SK-N-SH treated with all-trans-retinoic acid at 6 μM for 48 hours (cell line): ENCODE results near the gene ARHGAP1.

ENCODE experiments used
- ATAC-seq: fragments of 200-7000 bp; cut with Tn5 transposase; 3 replicates; pipeline ENCODE4 v1.9.1; 2020; ENCODE audit warnings: mild to moderate bottlenecking, moderate library complexity
- ARNTL ChIP-seq: fragments of 450-650 bp; formaldehyde crosslinking; IDR thresholded peaks from 2 replicates; pipeline ENCODE4 v1.5.0; 2020; ENCODE audit warnings: low read depth, mild to moderate bottlenecking, moderate library complexity, borderline replicate concordance
- BACH2 ChIP-seq: fragments of 250-450 bp; sonication (Bioruptor Pico); IDR thresholded peaks from 2 replicates; pipeline ENCODE4 v1.9.0; 2021; ENCODE audit warnings: mild to moderate bottlenecking, borderline replicate concordance
- CSDC2 ChIP-seq: fragments of 250-450 bp; sonication (Bioruptor Pico); IDR thresholded peaks from 2 replicates; pipeline ENCODE4 v1.5.0; 2020; ENCODE audit warnings: mild to moderate bottlenecking, moderate library complexity
- ESRRG ChIP-seq: fragments of 250-450 bp; sonication (Bioruptor Pico); IDR thresholded peaks from 2 replicates; pipeline ENCODE4 v1.6.1; 2021; ENCODE audit warnings: mild to moderate bottlenecking
- GLIS3 ChIP-seq: fragments of 250-450 bp; sonication (Bioruptor Pico); IDR thresholded peaks from 2 replicates; pipeline ENCODE4 v1.5.0; 2020; ENCODE audit warnings: mild to moderate bottlenecking, moderate library complexity
- ISL1 ChIP-seq: fragments of 250-450 bp; sonication (Bioruptor Pico); IDR thresholded peaks from 2 replicates; pipeline ENCODE4 v2.1.2; 2022; ENCODE audit warnings: mild to moderate bottlenecking, moderate library complexity
- OSR1 ChIP-seq: fragments of 250-450 bp; sonication (Bioruptor Pico); IDR thresholded peaks from 2 replicates; pipeline ENCODE4 v1.8.0; 2022; ENCODE audit warnings: moderate library complexity, mild to moderate bottlenecking, inconsistent platforms
- RARB ChIP-seq: fragments of 250-450 bp; sonication (Bioruptor Pico); IDR thresholded peaks from 2 replicates; pipeline ENCODE4 v1.8.0; 2021; ENCODE audit warnings: mild to moderate bottlenecking, moderate library complexity
- SNAI2 ChIP-seq: fragments of 250-450 bp; sonication (Bioruptor Pico); IDR thresholded peaks from 2 replicates; pipeline ENCODE4 v1.5.0; 2020; ENCODE audit warnings: mild to moderate bottlenecking, moderate library complexity
- TCF4 ChIP-seq: fragments of 250-450 bp; sonication (Bioruptor Pico); IDR thresholded peaks from 2 replicates; pipeline ENCODE4 v1.8.0; 2021; ENCODE audit warnings: mild to moderate bottlenecking, moderate library complexity, borderline replicate concordance
- TOX ChIP-seq: fragments of 250-450 bp; sonication (Bioruptor Pico); IDR thresholded peaks from 2 replicates; pipeline ENCODE4 v1.8.0; 2021; ENCODE audit warnings: mild to moderate bottlenecking, moderate library complexity, borderline replicate concordance
- ZFP3 ChIP-seq: fragments of 250-450 bp; sonication (Bioruptor Pico); IDR thresholded peaks from 2 replicates; pipeline ENCODE4 v1.5.0; 2020; ENCODE audit warnings: mild to moderate bottlenecking, moderate library complexity
- ZFP30 ChIP-seq: fragments of 450-650 bp; formaldehyde crosslinking; IDR thresholded peaks from 2 replicates; pipeline ENCODE4 v1.5.0; 2022; ENCODE audit warnings: mild to moderate bottlenecking, moderate library complexity
- ZNF565 ChIP-seq: fragments of 450-650 bp; formaldehyde crosslinking; conservative IDR thresholded peaks from 2 replicates; pipeline ENCODE4 v1.5.0; 2020; ENCODE audit warnings: low read depth, mild to moderate bottlenecking, moderate library complexity
- ZNF70 ChIP-seq: fragments of 450-650 bp; formaldehyde crosslinking; IDR thresholded peaks from 2 replicates; pipeline ENCODE4 v1.5.0; 2020; ENCODE audit warnings: mild to moderate bottlenecking, moderate library complexity
- ZNF8 ChIP-seq: fragments of 450-650 bp; formaldehyde crosslinking; IDR thresholded peaks from 2 replicates; pipeline ENCODE4 v1.5.0; 2020; ENCODE audit warnings: mild to moderate bottlenecking, moderate library complexity
- TF ChIP-seq, protein P1 (sequence below): fragments of 250-450 bp; sonication (Bioruptor Pico); IDR thresholded peaks from 2 replicates; pipeline ENCODE4 v1.5.1; 2021; ENCODE audit warnings: mild to moderate bottlenecking, moderate library complexity
- TF ChIP-seq, protein P2 (sequence below): fragments of 250-450 bp; sonication (Bioruptor Pico); IDR thresholded peaks from 2 replicates; pipeline ENCODE4 v1.5.0; 2020; ENCODE audit warnings: mild to moderate bottlenecking, moderate library complexity
- TF ChIP-seq, protein P3 (sequence below): fragments of 250-450 bp; sonication (Bioruptor Pico); IDR thresholded peaks from 2 replicates; pipeline ENCODE4 v1.8.0; 2020; ENCODE audit warnings: mild to moderate bottlenecking, moderate library complexity, borderline replicate concordance
- TF ChIP-seq, protein P4 (sequence below): fragments of 250-450 bp; sonication (Bioruptor Pico); IDR thresholded peaks from 2 replicates; pipeline ENCODE4 v1.5.1; 2020; ENCODE audit warnings: low read depth, mild to moderate bottlenecking, moderate library complexity
- TF ChIP-seq, protein P5 (sequence below): fragments of 250-450 bp; sonication (Bioruptor Pico); IDR thresholded peaks from 2 replicates; pipeline ENCODE4 v1.8.0; 2021; ENCODE audit warnings: low read depth, mild to moderate bottlenecking, moderate library complexity, borderline replicate concordance

The ARHGAP1 gene

DNA sequence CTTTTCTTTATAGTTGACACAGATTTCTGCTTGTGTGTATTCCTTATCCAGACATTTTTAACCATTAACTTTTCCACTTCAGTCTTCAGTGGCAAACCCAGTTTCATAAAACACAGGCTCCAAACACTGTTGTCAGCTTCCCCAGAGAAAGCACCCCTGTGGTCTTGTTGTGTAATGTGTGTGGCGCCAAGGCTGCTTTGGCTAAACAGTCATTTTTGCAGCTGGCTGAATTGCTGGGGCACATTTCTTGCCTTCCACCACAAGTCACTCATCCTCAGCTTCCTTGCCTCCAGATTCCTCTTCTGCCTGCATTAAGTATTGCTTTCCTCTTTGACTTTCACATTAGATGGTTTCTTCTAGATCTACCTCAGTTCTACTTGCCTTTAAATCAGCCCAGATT, 40.5 kb downstream of the ARHGAP1 start:
- no peak for ATAC-seq

DNA sequence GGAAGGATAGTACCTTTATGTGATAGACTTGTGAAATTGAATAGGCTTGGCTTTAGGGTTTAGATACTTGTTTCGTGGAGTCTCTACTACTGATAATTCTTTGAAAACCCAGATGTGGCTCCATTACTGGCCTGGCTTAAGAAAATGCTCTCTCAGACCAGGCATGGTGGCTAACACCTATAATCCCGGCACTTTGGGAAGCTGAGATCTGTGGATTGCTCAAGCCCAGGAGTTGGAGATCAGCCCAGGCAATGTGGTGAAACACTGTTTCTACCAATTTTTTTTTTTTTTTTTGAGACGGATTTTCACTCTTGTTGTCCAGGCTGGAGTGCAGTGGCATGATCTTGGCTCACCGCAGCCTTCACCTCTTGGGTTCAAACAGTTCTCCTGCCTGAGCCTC, 42.2 kb downstream of the ARHGAP1 start:
- no peak for TF ChIP-seq BACH2 (CRISPR knock-in tag)
- no peak for TF ChIP-seq ESRRG (CRISPR knock-in tag)
- ATAC-seq, result no peak

More for the DNA sequence above, 40.5 kb downstream of the ARHGAP1 start:
- TF ChIP-seq TOX (CRISPR knock-in tag), result no peak
- no peak for TF ChIP-seq SNAI2
- TF ChIP-seq ZNF8 (CRISPR knock-in tag), result no peak
- no peak for TF ChIP-seq ESRRG (CRISPR knock-in tag)
- no peak for TF ChIP-seq CSDC2 (CRISPR knock-in tag)
- TF ChIP-seq OSR1, result no peak

DNA sequence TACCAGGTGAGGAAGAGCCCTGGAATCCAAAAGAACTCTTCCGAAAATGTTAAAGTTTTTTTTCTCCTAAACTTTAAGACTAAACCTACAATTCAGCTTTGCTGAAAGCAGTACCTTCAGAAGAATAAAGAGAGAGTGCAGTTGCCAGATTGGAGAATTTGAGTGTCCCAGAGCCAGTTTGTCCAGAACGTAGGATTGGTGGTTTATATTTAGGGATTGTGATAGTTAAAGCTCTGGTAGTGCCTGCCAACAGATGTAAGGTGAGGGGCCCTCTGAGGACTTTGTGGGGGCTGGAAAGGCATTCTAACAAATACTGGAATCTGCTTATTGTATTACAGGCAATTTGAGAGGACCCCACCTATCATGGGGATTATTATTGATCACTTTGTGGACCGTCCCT, 43.2 kb downstream of the ARHGAP1 start:
- no peak for ATAC-seq
- TF ChIP-seq ISL1 (CRISPR knock-in tag), result no peak
- TF ChIP-seq TCF4 (CRISPR knock-in tag), result no peak
- TF ChIP-seq, protein P1, sequence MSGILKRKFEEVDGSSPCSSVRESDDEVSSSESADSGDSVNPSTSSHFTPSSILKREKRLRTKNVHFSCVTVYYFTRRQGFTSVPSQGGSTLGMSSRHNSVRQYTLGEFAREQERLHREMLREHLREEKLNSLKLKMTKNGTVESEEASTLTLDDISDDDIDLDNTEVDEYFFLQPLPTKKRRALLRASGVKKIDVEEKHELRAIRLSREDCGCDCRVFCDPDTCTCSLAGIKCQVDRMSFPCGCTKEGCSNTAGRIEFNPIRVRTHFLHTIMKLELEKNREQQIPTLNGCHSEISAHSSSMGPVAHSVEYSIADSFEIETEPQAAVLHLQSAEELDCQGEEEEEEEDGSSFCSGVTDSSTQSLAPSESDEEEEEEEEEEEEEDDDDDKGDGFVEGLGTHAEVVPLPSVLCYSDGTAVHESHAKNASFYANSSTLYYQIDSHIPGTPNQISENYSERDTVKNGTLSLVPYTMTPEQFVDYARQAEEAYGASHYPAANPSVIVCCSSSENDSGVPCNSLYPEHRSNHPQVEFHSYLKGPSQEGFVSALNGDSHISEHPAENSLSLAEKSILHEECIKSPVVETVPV (CRISPR knock-in tag), result no peak
- TF ChIP-seq ZFP30, result no peak
- TF ChIP-seq, protein P2, sequence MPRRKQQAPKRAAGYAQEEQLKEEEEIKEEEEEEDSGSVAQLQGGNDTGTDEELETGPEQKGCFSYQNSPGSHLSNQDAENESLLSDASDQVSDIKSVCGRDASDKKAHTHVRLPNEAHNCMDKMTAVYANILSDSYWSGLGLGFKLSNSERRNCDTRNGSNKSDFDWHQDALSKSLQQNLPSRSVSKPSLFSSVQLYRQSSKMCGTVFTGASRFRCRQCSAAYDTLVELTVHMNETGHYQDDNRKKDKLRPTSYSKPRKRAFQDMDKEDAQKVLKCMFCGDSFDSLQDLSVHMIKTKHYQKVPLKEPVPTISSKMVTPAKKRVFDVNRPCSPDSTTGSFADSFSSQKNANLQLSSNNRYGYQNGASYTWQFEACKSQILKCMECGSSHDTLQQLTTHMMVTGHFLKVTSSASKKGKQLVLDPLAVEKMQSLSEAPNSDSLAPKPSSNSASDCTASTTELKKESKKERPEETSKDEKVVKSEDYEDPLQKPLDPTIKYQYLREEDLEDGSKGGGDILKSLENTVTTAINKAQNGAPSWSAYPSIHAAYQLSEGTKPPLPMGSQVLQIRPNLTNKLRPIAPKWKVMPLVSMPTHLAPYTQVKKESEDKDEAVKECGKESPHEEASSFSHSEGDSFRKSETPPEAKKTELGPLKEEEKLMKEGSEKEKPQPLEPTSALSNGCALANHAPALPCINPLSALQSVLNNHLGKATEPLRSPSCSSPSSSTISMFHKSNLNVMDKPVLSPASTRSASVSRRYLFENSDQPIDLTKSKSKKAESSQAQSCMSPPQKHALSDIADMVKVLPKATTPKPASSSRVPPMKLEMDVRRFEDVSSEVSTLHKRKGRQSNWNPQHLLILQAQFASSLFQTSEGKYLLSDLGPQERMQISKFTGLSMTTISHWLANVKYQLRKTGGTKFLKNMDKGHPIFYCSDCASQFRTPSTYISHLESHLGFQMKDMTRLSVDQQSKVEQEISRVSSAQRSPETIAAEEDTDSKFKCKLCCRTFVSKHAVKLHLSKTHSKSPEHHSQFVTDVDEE (CRISPR knock-in tag), result no peak
- TF ChIP-seq ZNF8 (CRISPR knock-in tag), result no peak
- no peak for TF ChIP-seq CSDC2 (CRISPR knock-in tag)

DNA sequence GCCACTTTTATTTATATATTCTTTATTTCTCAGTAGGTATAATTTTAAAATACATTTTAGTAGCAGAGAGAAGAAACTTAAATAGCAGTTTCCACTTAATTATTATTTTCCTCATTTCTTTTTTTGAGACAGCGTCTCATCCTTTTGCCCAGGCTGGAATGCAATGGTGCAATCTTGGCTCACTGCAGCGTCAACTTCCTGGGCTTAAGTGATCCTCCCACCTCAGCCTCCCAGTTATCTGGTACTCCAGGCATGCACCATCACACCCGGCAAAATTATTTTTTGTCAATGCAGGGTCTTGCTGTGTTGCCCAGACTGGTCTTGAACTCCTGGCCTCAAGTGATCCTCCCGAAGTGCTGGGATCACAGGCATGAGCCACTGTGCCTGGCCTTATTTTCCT, 44.8 kb downstream of the ARHGAP1 start:
- TF ChIP-seq, protein P3, sequence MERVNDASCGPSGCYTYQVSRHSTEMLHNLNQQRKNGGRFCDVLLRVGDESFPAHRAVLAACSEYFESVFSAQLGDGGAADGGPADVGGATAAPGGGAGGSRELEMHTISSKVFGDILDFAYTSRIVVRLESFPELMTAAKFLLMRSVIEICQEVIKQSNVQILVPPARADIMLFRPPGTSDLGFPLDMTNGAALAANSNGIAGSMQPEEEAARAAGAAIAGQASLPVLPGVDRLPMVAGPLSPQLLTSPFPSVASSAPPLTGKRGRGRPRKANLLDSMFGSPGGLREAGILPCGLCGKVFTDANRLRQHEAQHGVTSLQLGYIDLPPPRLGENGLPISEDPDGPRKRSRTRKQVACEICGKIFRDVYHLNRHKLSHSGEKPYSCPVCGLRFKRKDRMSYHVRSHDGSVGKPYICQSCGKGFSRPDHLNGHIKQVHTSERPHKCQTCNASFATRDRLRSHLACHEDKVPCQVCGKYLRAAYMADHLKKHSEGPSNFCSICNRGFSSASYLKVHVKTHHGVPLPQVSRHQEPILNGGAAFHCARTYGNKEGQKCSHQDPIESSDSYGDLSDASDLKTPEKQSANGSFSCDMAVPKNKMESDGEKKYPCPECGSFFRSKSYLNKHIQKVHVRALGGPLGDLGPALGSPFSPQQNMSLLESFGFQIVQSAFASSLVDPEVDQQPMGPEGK (CRISPR knock-in tag), result no peak
- TF ChIP-seq, protein P2 (CRISPR knock-in tag), result no peak
- TF ChIP-seq CSDC2 (CRISPR knock-in tag) (no peak), ZNF70 (CRISPR knock-in tag) (no peak), ISL1 (CRISPR knock-in tag) (no peak), GLIS3 (CRISPR knock-in tag) (no peak), ZNF565 (CRISPR knock-in tag) (no peak), RARB (CRISPR knock-in tag) (no peak), ESRRG (CRISPR knock-in tag) (no peak), OSR1 (no peak), ZFP30 (no peak), TCF4 (CRISPR knock-in tag) (no peak), ZNF8 (CRISPR knock-in tag) (no peak), BACH2 (CRISPR knock-in tag) (no peak), ZFP3 (CRISPR knock-in tag) (no peak), ARNTL (CRISPR knock-in tag) (no peak)
- TF ChIP-seq, protein P1 (CRISPR knock-in tag), result no peak
- TF ChIP-seq, protein P4, sequence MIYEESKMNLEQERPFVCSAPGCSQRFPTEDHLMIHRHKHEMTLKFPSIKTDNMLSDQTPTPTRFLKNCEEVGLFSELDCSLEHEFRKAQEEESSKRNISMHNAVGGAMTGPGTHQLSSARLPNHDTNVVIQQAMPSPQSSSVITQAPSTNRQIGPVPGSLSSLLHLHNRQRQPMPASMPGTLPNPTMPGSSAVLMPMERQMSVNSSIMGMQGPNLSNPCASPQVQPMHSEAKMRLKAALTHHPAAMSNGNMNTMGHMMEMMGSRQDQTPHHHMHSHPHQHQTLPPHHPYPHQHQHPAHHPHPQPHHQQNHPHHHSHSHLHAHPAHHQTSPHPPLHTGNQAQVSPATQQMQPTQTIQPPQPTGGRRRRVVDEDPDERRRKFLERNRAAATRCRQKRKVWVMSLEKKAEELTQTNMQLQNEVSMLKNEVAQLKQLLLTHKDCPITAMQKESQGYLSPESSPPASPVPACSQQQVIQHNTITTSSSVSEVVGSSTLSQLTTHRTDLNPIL (CRISPR knock-in tag), result no peak
- TF ChIP-seq, protein P5, sequence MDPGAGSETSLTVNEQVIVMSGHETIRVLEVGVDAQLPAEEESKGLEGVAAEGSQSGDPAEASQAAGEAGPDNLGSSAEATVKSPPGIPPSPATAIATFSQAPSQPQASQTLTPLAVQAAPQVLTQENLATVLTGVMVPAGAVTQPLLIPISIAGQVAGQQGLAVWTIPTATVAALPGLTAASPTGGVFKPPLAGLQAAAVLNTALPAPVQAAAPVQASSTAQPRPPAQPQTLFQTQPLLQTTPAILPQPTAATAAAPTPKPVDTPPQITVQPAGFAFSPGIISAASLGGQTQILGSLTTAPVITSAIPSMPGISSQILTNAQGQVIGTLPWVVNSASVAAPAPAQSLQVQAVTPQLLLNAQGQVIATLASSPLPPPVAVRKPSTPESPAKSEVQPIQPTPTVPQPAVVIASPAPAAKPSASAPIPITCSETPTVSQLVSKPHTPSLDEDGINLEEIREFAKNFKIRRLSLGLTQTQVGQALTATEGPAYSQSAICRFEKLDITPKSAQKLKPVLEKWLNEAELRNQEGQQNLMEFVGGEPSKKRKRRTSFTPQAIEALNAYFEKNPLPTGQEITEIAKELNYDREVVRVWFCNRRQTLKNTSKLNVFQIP (CRISPR knock-in tag), result no peak
- ATAC-seq, result no peak
